Measurements from ENCODE around the gene GNG2. TPM values are rescaled to one million over a fixed set of nuclear protein-coding genes. Genes with fewer than 3 reads are reported as not detected.

GNG2 gene
- total and polyA plus RNA-seq, 10 donors = 23.6 to 180 (median 99.1) TPM

GRCh38 chr14:51989293-51990234 lies 129.2 kb downstream of the GNG2 start, which contains the start of gene RTRAF:
TSS of gene RTRAF (plus strand) at chr14:51989546. CDS start at chr14:51989640, 94 bp downstream.
- peak within 1 kb of the TSS; percentile 69 to 94 (median 90) for H3K27ac ChIP-seq
- intact Hi-C loops (cut with DNase I; ENCODE audit: low total_unique reads) = loop anchor here (10.0 kb wide), 1 partner anchor 485 kb away; no protein-coding TSS in a partner anchor
- H3K36me3 ChIP-seq = peaks cover 0 to 35% (median 27%) of the 10 kb centered on the region in 6 donors

GRCh38 chr14:51990488-51990887 lies 130.1 kb downstream of the GNG2 start:
- H3K27me3 ChIP-seq (replicated peaks in 1 of 7) = no peaks in the 10 kb centered on the region
- no peak for DNase-seq
- WGBS, 5 donors = 71 to 84% (median 77%) methylated on average over 3 of the region's 3 CpGs
- no peaks in the 10 kb centered on the region for H3K9me3 ChIP-seq
- intact Hi-C loops (cut with DNase I; ENCODE audit: low total_unique reads) = loop anchor here (10.0 kb wide), 1 partner anchor 484 kb away; no protein-coding TSS in a partner anchor
- H3K27ac ChIP-seq = peak overlapping the region in 3 of 8 donors; percentile 91 to 93 (median 93)
- TF ChIP-seq POLR2AphosphoS5 (IDR thresholded peaks at IDR 0.05) (no peak), POLR2A (IDR thresholded peaks at IDR 0.05) (no peak), CTCF (IDR thresholded peaks at IDR 0.05 in 8 of 11, conservative IDR thresholded peaks at IDR 0.05 in 3 of 11) (no peak)
- peaks cover 18 to 64% (median 45%) of the 10 kb centered on the region in 6 donors for H3K4me1 ChIP-seq
- H3K36me3 ChIP-seq = peaks cover 0 to 44% (median 33%) of the 10 kb centered on the region in 6 donors
- H3K4me3 ChIP-seq = peak overlapping the region in 7 of 8 donors; percentile 85 to 93 (median 89)

More at GRCh38 chr14:51989293-51990234, 129.2 kb downstream of the GNG2 start, which contains the start of gene RTRAF:
- peak within 1 kb of the TSS; percentile 84 to 93 (median 89) for H3K4me3 ChIP-seq
- TF ChIP-seq CTCF (IDR thresholded peaks at IDR 0.05 in 8 of 11, conservative IDR thresholded peaks at IDR 0.05 in 3 of 11) = peak in 3 of 11 experiments; percentile 17 to 40 (median 28)
- TF ChIP-seq POLR2AphosphoS5 (IDR thresholded peaks at IDR 0.05) = peak; percentile 95 to 97 (median 97)
- peak; percentile 21 to 77 (median 47) for TF ChIP-seq POLR2A (IDR thresholded peaks at IDR 0.05)
- peak; percentile 99 for DNase-seq
- H3K9me3 ChIP-seq = no peaks in the 10 kb centered on the region
- 0 to 1% (median 0%) methylated on average over 56 to 72 of the region's 72 CpGs for WGBS, 5 donors
- no peaks in the 10 kb centered on the region for H3K27me3 ChIP-seq (replicated peaks in 1 of 7)
- peaks cover 18 to 58% (median 45%) of the 10 kb centered on the region in 6 donors for H3K4me1 ChIP-seq

GRCh38 chr14:51993285-51993920 lies 133.0 kb downstream of the GNG2 start:
- no peak for DNase-seq
- Histone ChIP-seq H3K27ac (no peak overlapping the region), H3K36me3 (peaks cover 0 to 71% (median 39%) of the 10 kb centered on the region in 6 donors), H3K9me3 (no peaks in the 10 kb centered on the region), H3K4me3 (no peak overlapping the region), H3K27me3 (replicated peaks in 1 of 7) (no peaks in the 10 kb centered on the region), H3K4me1 (peaks cover 18 to 79% (median 51%) of the 10 kb centered on the region in 6 donors)
- intact Hi-C loops (cut with DNase I; ENCODE audit: low total_unique reads) = loop anchor here (10.0 kb wide), 1 partner anchor 481 kb away; no protein-coding TSS in a partner anchor
- TF ChIP-seq POLR2AphosphoS5 (IDR thresholded peaks at IDR 0.05) (no peak), POLR2A (IDR thresholded peaks at IDR 0.05) (no peak), CTCF (IDR thresholded peaks at IDR 0.05 in 8 of 11, conservative IDR thresholded peaks at IDR 0.05 in 3 of 11) (no peak)
- WGBS, 5 donors = 50 to 65% (median 60%) methylated on average over 3 of the region's 3 CpGs
